HG03103 (cell line): ENCODE results near the gene TMEM45B.
"Not testable (repeated sequence)": the region's sequence is repeated elsewhere in the genome, so short reads cannot be mapped to it uniquely, and the experiment has no call there.

Experiments used
- ATAC-seq: cut with Tn5 transposase; IDR thresholded peaks from one replicate; pipeline ENCODE4 v1.9.1; 2021; ENCODE audit warnings: low read depth; ENCODE audit not compliant: unreplicated experiment

Gene TMEM45B

DNA sequence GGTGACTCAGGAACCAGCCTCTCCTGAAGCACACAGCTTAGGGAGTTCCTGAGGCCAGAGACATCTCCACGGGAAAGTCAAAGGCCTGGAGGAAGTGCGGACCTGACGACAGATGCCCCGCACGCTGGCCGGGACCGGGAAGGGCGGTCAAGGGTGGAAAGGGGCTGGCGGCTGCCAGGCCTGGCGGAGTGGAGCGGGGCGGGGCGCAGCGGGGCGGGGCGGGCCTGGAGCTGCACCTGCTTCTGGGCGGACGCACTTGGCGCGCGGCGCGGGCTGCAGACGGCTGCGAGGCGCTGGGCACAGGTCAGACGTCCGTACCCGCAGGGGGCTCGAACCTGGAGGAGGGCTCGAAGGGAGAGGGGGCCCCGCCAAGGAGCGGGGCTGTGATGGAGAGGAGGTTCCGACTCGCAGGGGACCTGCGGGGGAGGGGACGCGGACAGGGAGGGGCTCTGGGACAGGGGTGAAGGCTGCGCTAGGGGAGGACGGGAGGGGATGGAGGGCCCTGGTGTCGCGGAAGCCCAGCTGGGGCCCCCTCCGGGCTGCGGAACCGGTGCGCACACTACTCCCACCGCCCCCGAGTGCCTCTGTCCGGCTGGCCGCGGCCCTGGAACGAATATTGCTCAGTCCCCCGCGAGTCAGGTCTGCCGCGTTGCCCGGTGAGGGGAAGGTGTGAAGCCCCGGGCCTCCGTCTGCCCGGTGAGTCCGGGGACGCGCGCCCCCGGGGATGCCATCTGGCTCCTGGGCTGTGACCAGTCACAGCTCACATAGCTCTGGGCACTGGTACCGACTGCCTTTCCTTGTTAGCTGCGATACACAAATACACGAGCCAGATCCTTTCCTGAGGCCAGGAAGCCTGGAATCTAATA, at the start of gene TMEM45B:
Gene TMEM45B (plus strand): TSS at position 253 of the 866 bp plus-strand sequence. CDS start 36,635 bp downstream, outside the sequence.
- ATAC-seq: no peak

- ATAC-seq: no peak
Measured at GRCh38 chr11:129766898-129767604, 48.6 kb upstream of the TMEM45B start.

- ATAC-seq: no peak
Measured at GRCh38 chr11:129767827-129768226, 47.8 kb upstream of the TMEM45B start.

- ATAC-seq: no peak
Measured at GRCh38 chr11:129768356-129768755, 47.3 kb upstream of the TMEM45B start.

- ATAC-seq: no peak
Measured at GRCh38 chr11:129769059-129769458, 46.6 kb upstream of the TMEM45B start.

- no peak for ATAC-seq
Measured at GRCh38 chr11:129770993-129771392, 44.7 kb upstream of the TMEM45B start.

GRCh38 chr11:129771456-129771855, 44.2 kb upstream of the TMEM45B start:
- ATAC-seq: not testable (repeated sequence)

DNA sequence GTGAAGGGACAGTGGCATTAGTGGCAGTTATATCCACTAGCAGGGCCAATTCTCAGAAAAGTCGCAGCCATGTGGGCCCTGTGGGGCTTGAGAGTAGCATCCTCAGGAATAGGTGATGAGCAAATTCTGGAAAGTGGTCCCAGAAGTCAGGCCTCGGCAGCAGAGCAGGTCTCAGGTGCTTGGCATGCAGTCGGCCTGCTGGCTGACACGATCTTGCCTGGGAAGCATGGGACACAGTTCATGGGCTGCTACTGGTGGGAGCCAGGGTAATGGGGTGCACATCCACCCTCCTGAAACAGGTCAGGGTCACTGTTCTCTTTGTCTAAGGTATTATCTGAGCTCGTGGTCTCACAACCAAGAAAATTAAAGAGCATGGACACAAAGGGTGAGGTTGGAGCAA, 36.8 kb upstream of the TMEM45B start:
- no peak for ATAC-seq

DNA sequence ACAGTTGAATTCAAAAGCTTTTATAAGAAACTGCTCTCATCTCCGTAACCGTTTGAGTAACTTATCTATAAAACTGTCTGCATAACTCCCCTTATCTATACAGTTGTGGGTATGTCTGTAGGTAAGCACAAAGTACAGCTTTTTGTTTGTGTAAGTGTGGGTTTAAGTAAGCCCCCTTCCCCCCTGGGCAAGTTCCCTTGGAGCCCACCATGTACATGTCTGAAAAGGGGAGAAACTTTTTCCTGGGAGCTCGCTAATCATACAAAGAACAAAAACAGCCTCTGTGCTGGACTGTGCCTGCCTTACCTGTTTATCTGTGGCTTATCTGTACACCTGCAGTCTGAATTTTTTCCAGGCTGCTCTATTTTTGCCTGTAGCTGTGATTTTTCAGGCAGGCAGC, 36.3 kb upstream of the TMEM45B start:
- no peak for ATAC-seq

- no peak for ATAC-seq
Measured at GRCh38 chr11:129785383-129786111, 30.1 kb upstream of the TMEM45B start.

DNA sequence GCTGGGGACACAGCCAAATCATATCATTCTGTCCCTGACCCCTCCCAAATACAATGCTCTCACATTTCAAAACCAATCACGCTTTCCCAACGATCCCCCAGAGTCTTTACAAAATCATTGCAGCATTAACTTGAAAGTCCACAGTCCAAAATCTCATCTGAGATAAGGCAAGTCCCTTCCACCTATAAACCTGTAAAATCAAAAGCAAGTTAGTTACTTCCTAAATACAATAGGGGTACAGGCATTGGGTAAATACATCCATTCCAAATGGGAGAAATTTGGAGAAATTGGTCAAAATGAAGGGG, 29.6 kb upstream of the TMEM45B start:
- ATAC-seq: not testable (repeated sequence)

- ATAC-seq: no peak
Measured at GRCh38 chr11:129787532-129788155, 28.0 kb upstream of the TMEM45B start.

GRCh38 chr11:129788278-129788677, 27.4 kb upstream of the TMEM45B start:
- no peak for ATAC-seq

DNA sequence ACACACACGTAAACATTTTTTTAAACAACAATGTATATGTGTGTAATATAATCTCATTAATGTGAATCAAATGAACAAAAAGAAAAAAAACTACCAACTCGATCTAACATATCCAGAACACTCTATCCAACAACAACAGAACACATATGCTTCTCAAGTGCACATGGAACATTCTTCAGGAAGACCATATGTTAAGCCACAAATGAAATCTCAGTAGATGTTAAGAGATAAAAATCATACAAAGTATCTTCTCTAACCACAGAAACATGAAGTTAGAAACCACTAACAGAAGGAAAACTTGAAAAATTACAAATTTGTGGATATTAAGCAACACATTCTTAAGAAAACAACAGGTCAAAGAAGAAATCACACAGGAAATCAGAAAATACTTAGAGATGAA, 25.5 kb upstream of the TMEM45B start:
- ATAC-seq: no peak

DNA sequence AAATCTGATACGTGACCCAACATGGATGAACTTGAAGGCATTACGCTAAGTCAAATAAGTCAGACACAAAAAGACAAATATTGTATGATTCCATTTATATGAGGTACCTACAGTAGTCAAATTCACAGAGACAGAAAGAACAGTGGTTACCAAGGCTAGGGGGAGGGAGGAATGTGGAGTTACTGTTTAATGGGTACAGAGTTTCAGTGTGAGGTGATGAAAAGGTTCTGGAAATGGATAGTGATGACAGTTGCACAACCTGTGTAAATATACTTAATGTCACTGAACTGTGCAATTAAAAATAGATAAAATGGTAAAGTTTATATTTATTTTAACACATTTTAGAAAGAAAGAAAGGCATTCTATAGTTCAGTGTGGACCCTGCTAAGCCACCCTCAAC, 24.1 kb upstream of the TMEM45B start:
- no peak for ATAC-seq

- ATAC-seq: no peak
Measured at GRCh38 chr11:129792663-129793062, 23.0 kb upstream of the TMEM45B start.

DNA sequence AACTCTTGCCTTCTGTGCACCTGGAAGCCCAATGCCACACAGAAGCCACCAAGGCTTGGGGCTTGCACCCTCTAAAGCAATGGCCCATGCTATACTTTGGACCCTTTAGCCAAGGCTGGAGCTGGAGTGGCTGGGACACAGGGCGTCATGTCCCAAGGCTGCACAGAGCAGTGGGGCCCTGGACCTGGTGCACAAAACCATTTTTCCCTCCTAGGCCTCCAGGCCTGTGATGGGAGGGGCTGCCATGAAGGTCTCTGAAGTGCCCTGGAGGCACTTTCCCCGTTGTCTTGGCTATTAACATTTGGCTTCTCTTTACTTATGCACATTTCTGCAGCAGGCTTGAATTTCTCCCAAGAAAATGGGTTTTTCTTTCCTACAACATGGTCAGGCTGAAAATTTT, 20.6 kb upstream of the TMEM45B start:
- no peak for ATAC-seq

GRCh38 chr11:129798212-129798611, 17.4 kb upstream of the TMEM45B start:
- no peak for ATAC-seq

DNA sequence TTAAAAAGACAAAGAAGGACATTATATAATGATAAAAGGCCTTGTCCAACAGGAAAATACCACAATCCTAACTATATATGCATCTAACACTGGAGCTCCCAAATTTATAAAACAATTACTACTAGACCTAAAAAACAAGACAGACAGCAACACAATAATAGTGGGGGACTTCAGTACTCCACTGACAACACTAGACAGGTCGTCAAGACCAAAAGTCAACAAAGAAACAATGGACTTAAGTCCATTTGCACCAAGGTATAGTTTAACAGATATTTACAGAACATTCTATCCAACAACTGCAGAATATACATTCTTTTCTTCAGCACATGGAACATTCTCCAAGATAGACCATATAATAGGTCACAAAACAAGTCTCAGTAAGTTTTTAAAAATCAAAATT, 15.5 kb upstream of the TMEM45B start:
- ATAC-seq: not testable (repeated sequence)

DNA sequence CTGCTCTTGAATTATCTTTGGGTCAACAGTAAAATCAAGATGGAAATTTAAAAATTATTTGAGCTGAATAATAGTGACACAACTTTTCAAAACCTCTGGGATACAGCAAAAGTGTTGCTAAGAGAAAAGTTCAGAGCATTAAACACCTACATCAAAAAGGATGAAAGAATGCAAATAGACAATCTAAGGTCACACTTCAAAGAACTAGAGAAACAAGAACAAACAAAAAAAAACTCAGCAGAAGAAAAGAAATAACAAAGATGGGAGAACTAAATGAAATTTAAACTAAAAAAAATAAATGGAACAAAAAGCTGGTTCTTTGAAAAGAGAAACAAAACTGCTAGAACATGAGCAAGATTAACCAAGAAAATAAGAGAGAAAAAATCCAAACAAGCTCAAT, 15.0 kb upstream of the TMEM45B start:
- ATAC-seq: no peak

GRCh38 chr11:129803533-129803932, 12.1 kb upstream of the TMEM45B start:
- ATAC-seq: no peak
